HepG2 (cell line): ENCODE data around the gene ZSCAN31. TPM values are rescaled to one million over a fixed set of nuclear protein-coding genes. Genes with fewer than 3 reads are reported as not detected.

Experiments used
- ATAC-seq: fragments of 200-7000 bp; cut with Tn5 transposase; 3 replicates; pipeline ENCODE4 v1.9.1; 2020; ENCODE audit warnings: mild to moderate bottlenecking, moderate library complexity
- BruUV-seq: library from RNA; stranded (reverse); fragments of 400-500 nt; replicated peaks from 2 replicates; lab custom pipeline; 2021; lab: Mats Ljungman, UMichigan
- CTCF ChIA-PET: fragments of 300-600 bp; formaldehyde crosslinking; extraction: SDS; loops from one replicate; lab custom pipeline; 2021; ENCODE audit warnings: low total read pairs, inconsistent platforms, low intra/inter-chr PET ratio; lab: Yijun Ruan, JAX
- POLR2A ChIA-PET: fragments of 350-600 bp; sonication (Branson Sonifier 250); formaldehyde crosslinking; loops from one replicate; lab custom pipeline; 2020; ENCODE audit warnings: antibody characterized with exemption, inconsistent platforms; lab: Yijun Ruan, JAX
- DNase-seq: peaks from one replicate; pipeline ENCODE4 v3.0.0-alpha.2; 2015; ENCODE audit warnings: low spot score
- FAIRE-seq: peaks from 3 replicates; lab custom pipeline; 2011; peaks lifted over from hg19 to GRCh38; lab: Jason Lieb, UNC
- H2AFZ ChIP-seq: one replicate; pipeline ENCODE4 v1.6.1; 2011; ENCODE audit warnings: low read length, inconsistent platforms
- H3K27ac ChIP-seq: fragments of 300-600 bp; 3 replicates; pipeline ENCODE4 v1.8.0; 2011; ENCODE audit warnings: mixed run types, mild to moderate bottlenecking, mixed read lengths, low read length, inconsistent platforms; ENCODE audit not compliant: insufficient read depth; ENCODE audit errors: extremely low read length
- H3K27me3 ChIP-seq, 2 experiments: fragments of 200-600 bp in 1 of 2; 2 replicates in 1 of 2; 3 replicates in 1 of 2; pipeline versions ENCODE4 v1.6.0 to v1.8.0; 2011; ENCODE audit warnings: low read length in 2 of 2, mild to moderate bottlenecking in 2 of 2, moderate library complexity in 2 of 2, inconsistent platforms in 1 of 2; ENCODE audit not compliant: insufficient read depth in 2 of 2, control insufficient read depth in 1 of 2
- H3K36me3 ChIP-seq, 2 experiments: fragments of 200-600 bp in 1 of 2; replicated peaks in 1 of 2; 2 replicates in 1 of 2; 3 replicates in 1 of 2; pipeline versions ENCODE4 v1.5.1 to v1.8.0; 2011; ENCODE audit warnings: low read length in 2 of 2, inconsistent platforms in 1 of 2; ENCODE audit not compliant: insufficient read depth in 2 of 2, control insufficient read depth in 1 of 2
- H3K4me1 ChIP-seq: 2 replicates; pipeline ENCODE4 v1.5.1; 2012; ENCODE audit warnings: low read length, inconsistent platforms; ENCODE audit not compliant: insufficient read depth
- H3K4me2 ChIP-seq: 2 replicates; pipeline ENCODE4 v1.6.0; 2011; ENCODE audit warnings: low read depth, low read length, inconsistent platforms
- H3K4me3 ChIP-seq, 3 experiments: fragments of 200-600 bp in 1 of 3; sonication (generic), shearing (Covaris generic) in 1 of 3; replicated peaks in 1 of 3; 2 replicates each; pipeline ENCODE4 v1.5.1; 2011 to 2016; ENCODE audit warnings: low read length in 3 of 3, inconsistent platforms in 2 of 3, low read depth in 2 of 3, mild to moderate bottlenecking in 2 of 3, control low read depth in 1 of 3, mixed read lengths in 1 of 3; ENCODE audit not compliant: insufficient read depth in 1 of 3
- H3K79me2 ChIP-seq: one replicate; pipeline ENCODE4 v1.6.1; 2011; ENCODE audit warnings: low read length, inconsistent platforms; ENCODE audit not compliant: insufficient read depth
- H3K9ac ChIP-seq: 2 replicates; pipeline ENCODE4 v1.6.0; 2011; ENCODE audit warnings: mild to moderate bottlenecking, low read depth, low read length, inconsistent platforms; ENCODE audit not compliant: insufficient read depth
- H3K9me3 ChIP-seq: 2 replicates; pipeline ENCODE4 v1.5.1; 2012; ENCODE audit warnings: mild to moderate bottlenecking, low read length
- H4K20me1 ChIP-seq: 2 replicates; pipeline ENCODE4 v1.6.0; 2011; ENCODE audit warnings: inconsistent platforms, mild to moderate bottlenecking, low read length, moderate library complexity; ENCODE audit not compliant: insufficient read depth
- ARID4A ChIP-seq: sonication (generic); formaldehyde crosslinking; IDR thresholded peaks from 2 replicates; pipeline ENCODE4 v1.5.0; 2020; ENCODE audit warnings: mild to moderate bottlenecking, missing genetic modification reagents, borderline replicate concordance
- CC2D1A ChIP-seq: sonication (generic); formaldehyde crosslinking; IDR thresholded peaks from 2 replicates; pipeline ENCODE4 v1.8.1; 2023; ENCODE audit warnings: mild to moderate bottlenecking, missing genetic modification reagents
- CERS6 ChIP-seq: sonication (generic); formaldehyde crosslinking; IDR thresholded peaks from 2 replicates; pipeline ENCODE4 v1.5.0; 2020; ENCODE audit warnings: missing genetic modification reagents
- KLF13 ChIP-seq: sonication (generic); formaldehyde crosslinking; IDR thresholded peaks from 2 replicates; pipeline ENCODE4 v1.4.0; 2020; ENCODE audit warnings: mild to moderate bottlenecking, missing genetic modification reagents
- PLRG1 ChIP-seq: fragments of 450-650 bp; conservative IDR thresholded peaks from 2 replicates; pipeline ENCODE4 v1.6.1; 2016
- SMAD9 ChIP-seq: sonication (generic); formaldehyde crosslinking; IDR thresholded peaks from 2 replicates; pipeline ENCODE4 v1.5.1; 2020; ENCODE audit warnings: mild to moderate bottlenecking, missing genetic modification reagents
- SNAI1 ChIP-seq: sonication (generic); formaldehyde crosslinking; IDR thresholded peaks from 2 replicates; pipeline ENCODE4 v1.5.0; 2020; ENCODE audit warnings: mild to moderate bottlenecking, missing genetic modification reagents, borderline replicate concordance
- SSRP1 ChIP-seq: IDR thresholded peaks from 2 replicates; pipeline ENCODE4 v1.6.1; 2016; ENCODE audit warnings: control low read depth
- TCF7L2 ChIP-seq: IDR thresholded peaks from 2 replicates; pipeline ENCODE4 v1.6.1; 2011; ENCODE audit warnings: mild to moderate bottlenecking, low read depth, low read length, moderate library complexity
- TMF1 ChIP-seq: sonication (generic); formaldehyde crosslinking; IDR thresholded peaks from 2 replicates; pipeline ENCODE4 v1.8.1; 2022; ENCODE audit warnings: low read depth, missing genetic modification reagents
- ZBTB39 ChIP-seq: sonication (generic); formaldehyde crosslinking; IDR thresholded peaks from 2 replicates; pipeline ENCODE4 v1.5.0; 2020; ENCODE audit warnings: missing genetic modification reagents
- ZNF121 ChIP-seq: sonication (generic); formaldehyde crosslinking; IDR thresholded peaks from 2 replicates; pipeline ENCODE4 v1.5.0; 2020; ENCODE audit warnings: mild to moderate bottlenecking, missing genetic modification reagents
- ZNF260 ChIP-seq: sonication (generic); formaldehyde crosslinking; IDR thresholded peaks from 2 replicates; pipeline ENCODE4 v1.4.0; 2020; ENCODE audit warnings: missing genetic modification reagents, low read depth, mild to moderate bottlenecking, borderline replicate concordance
- ZNF678 ChIP-seq: sonication (generic); formaldehyde crosslinking; IDR thresholded peaks from 2 replicates; pipeline ENCODE4 v1.4.0; 2020; ENCODE audit warnings: mild to moderate bottlenecking, missing genetic modification reagents
- ZNF800 ChIP-seq: sonication (generic); formaldehyde crosslinking; IDR thresholded peaks from 2 replicates; pipeline ENCODE4 v1.4.0; 2020; ENCODE audit warnings: missing genetic modification reagents
- ZNF839 ChIP-seq: sonication (generic); formaldehyde crosslinking; IDR thresholded peaks from 2 replicates; pipeline ENCODE4 v1.4.0; 2020; ENCODE audit warnings: missing genetic modification reagents, mild to moderate bottlenecking, borderline replicate concordance
- WGBS: methylation state at CpG from one replicate; pipeline ENCODE4 v1.1.6; 2017; ENCODE audit warnings: low lambda C conversion rate; 5-methylcytosine and 5-hydroxymethylcytosine counted together
- in situ Hi-C: cut with HindIII; loops from 2 replicates; pipeline ENCODE4 v1.10.0; 2017; ENCODE audit warnings: low pct_unique_long_range_greater_than_20kb; ENCODE audit not compliant: extremely low pct_ligation_motif_present
- intact Hi-C: fragments of 100-400 bp; cut with micrococcal nuclease; formaldehyde crosslinking; loops from one replicate; pipeline ENCODE4 v1.10.0; 2022; ENCODE audit not compliant: unreplicated experiment
- polyA plus RNA-seq, 8 experiments: library from polyadenylated mRNA; depleted of rRNA in 3 of 8; stranded (reverse) in 7 of 8; unstranded in 1 of 8; fragments of >200 nt; fragmentation: Illumina TruSeq in 4 of 8; extraction: Trizol in 4 of 8; gene quantifications; 2 replicates each; pipeline versions ENCODE4 v1.2.1 to v1.2.3, GENCODE V29; 2011 to 2016; ENCODE audit warnings: low read depth in 4 of 8, missing spikeins in 1 of 8, mixed read lengths in 1 of 8; ENCODE audit not compliant: insufficient read depth in 1 of 8
- total RNA-seq, 5 experiments: library from RNA; depleted of rRNA; stranded (reverse); fragments of >200 nt; fragmentation: Illumina TruSeq; extraction: Trizol; gene quantifications; 2 replicates each; pipeline ENCODE4 v1.2.3, GENCODE V29; 2016; ENCODE audit warnings: low read depth in 1 of 5

ZSCAN31 gene
- total and polyA plus RNA-seq, 2 of the 13 experiments (the other 11 are each of a cell fraction or from before 2014, with no cell fraction given): 5.3 to 6.2 TPM

GRCh38 chr6:28296520-28297060 lies 39.4 kb downstream of the ZSCAN31 start (continued):
- TF ChIP-seq ZNF800 (CRISPR knock-in tag) (no peak), ZNF678 (CRISPR knock-in tag) (no peak), KLF13 (CRISPR knock-in tag) (no peak), ZNF839 (no peak), SNAI1 (no peak), ARID4A (CRISPR knock-in tag) (no peak), TCF7L2 (no peak)

GRCh38 chr6:28295326-28295725 lies 40.6 kb downstream of the ZSCAN31 start:
- 0 out of 5 replicates have a peak, but pooled peaks cover 0 to 5% of the 10 kb centered on the region in 2 experiments for H3K36me3 ChIP-seq
- BruUV-seq: no TSS peak
- H3K9ac ChIP-seq: no peak overlapping the region
- no peak overlapping the region for H2AFZ ChIP-seq
- FAIRE-seq (no peak), DNase-seq (no peak), ATAC-seq (no peak)
- no peaks in the 10 kb centered on the region for H3K27me3 ChIP-seq
- no peaks in the 10 kb centered on the region for H3K9me3 ChIP-seq
- H3K4me1 ChIP-seq: no peaks in the 10 kb centered on the region
- WGBS: 97% methylated on average over 5 of the region's 5 CpGs
- H3K4me3 ChIP-seq: no peak overlapping the region
- in situ Hi-C loops (no loop called here), intact Hi-C loops (no loop called here)
- no peaks in the 10 kb centered on the region for H4K20me1 ChIP-seq
- CTCF ChIA-PET: no interaction called here
- H3K4me2 ChIP-seq: no peak overlapping the region
- no peaks in the 10 kb centered on the region for H3K79me2 ChIP-seq
- no peak overlapping the region for H3K27ac ChIP-seq
- POLR2A ChIA-PET: no interaction called here
- TF ChIP-seq SMAD9 (CRISPR knock-in tag) (no peak), ZBTB39 (CRISPR knock-in tag) (no peak), CC2D1A (CRISPR knock-in tag) (no peak), CERS6 (CRISPR knock-in tag) (no peak), TMF1 (CRISPR knock-in tag) (no peak), SSRP1 (no peak), ZNF260 (CRISPR knock-in tag) (no peak), PLRG1 (no peak), ZNF121 (CRISPR knock-in tag) (no peak)
